Esophagus squamous epithelium (tissue), 4 donors: ENCODE data around the gene PARD3.

Source experiments
- CTCF ChIP-seq, 6 experiments: fragments of 450-650 bp in 4 of 6; fragments of 200-600 bp in 2 of 6; sonication (generic) in 2 of 6; IDR thresholded peaks; one replicate each; pipeline ENCODE4 v1.5.1; 2016 to 2019; ENCODE audit warnings: antibody characterized with exemption in 6 of 6, mild to moderate bottlenecking in 4 of 6, moderate library complexity in 4 of 6
- POLR2A ChIP-seq, 4 donors: fragments of 450-650 bp; IDR thresholded peaks; one replicate each; pipeline ENCODE4 v1.6.1; 2017; ENCODE audit warnings: antibody characterized with exemption in 4 of 4, mild to moderate bottlenecking in 4 of 4, moderate library complexity in 3 of 4

GRCh38 chr10:34297541-34298345, 517.4 kb downstream of the PARD3 start:
- TF ChIP-seq CTCF (IDR thresholded peaks at IDR 0.05) (no peak), POLR2A (IDR thresholded peaks at IDR 0.05) (no peak)
